Measurements from ENCODE around the gene SH3GLB2.

DNA sequence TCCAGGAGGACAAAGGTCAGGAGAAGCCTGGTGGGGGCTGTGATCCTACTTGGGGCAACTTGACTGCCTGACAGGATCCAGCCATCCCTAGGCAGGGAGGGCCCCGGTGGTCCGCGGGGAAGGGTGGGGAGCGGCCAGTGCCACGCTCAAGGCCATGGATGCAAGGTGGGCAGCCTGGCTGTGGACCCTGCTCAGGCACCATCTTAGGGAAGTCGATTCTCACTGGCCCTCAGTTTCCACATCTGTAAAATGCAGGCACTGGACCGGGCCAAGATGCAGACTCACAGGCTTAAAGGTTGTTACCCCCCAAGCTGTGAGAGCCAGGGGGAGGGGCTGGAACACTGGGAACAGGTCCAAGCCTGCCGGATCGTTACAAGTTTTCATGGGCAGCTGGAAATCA lies 44.0 kb upstream of the SH3GLB2 start:
- TF ChIP-seq, protein P1, sequence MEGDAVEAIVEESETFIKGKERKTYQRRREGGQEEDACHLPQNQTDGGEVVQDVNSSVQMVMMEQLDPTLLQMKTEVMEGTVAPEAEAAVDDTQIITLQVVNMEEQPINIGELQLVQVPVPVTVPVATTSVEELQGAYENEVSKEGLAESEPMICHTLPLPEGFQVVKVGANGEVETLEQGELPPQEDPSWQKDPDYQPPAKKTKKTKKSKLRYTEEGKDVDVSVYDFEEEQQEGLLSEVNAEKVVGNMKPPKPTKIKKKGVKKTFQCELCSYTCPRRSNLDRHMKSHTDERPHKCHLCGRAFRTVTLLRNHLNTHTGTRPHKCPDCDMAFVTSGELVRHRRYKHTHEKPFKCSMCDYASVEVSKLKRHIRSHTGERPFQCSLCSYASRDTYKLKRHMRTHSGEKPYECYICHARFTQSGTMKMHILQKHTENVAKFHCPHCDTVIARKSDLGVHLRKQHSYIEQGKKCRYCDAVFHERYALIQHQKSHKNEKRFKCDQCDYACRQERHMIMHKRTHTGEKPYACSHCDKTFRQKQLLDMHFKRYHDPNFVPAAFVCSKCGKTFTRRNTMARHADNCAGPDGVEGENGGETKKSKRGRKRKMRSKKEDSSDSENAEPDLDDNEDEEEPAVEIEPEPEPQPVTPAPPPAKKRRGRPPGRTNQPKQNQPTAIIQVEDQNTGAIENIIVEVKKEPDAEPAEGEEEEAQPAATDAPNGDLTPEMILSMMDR (IDR thresholded peaks at IDR 0.05) = no peak
- no peak for TF ChIP-seq POLR2A (IDR thresholded peaks at IDR 0.05)

All from testis (tissue), 2 donors.